AG09319 (cell line): Measurements from ENCODE around the gene PRADC1.

Experiments used
- DNase-seq: peaks from one replicate; pipeline ENCODE4 v3.0.0-alpha.2; 2010; ENCODE audit warnings: low read depth; ENCODE audit errors: extremely low read depth
- TF ChIP-seq, protein P1 (sequence below): IDR thresholded peaks from 2 replicates; pipeline ENCODE4 v1.5.1; 2011; ENCODE audit warnings: low read depth, mild to moderate bottlenecking, inconsistent platforms, low read length, moderate library complexity

Gene PRADC1

GRCh38 chr2:73235315-73236028, 2.4 kb upstream of the PRADC1 start:
- TF ChIP-seq, protein P1, sequence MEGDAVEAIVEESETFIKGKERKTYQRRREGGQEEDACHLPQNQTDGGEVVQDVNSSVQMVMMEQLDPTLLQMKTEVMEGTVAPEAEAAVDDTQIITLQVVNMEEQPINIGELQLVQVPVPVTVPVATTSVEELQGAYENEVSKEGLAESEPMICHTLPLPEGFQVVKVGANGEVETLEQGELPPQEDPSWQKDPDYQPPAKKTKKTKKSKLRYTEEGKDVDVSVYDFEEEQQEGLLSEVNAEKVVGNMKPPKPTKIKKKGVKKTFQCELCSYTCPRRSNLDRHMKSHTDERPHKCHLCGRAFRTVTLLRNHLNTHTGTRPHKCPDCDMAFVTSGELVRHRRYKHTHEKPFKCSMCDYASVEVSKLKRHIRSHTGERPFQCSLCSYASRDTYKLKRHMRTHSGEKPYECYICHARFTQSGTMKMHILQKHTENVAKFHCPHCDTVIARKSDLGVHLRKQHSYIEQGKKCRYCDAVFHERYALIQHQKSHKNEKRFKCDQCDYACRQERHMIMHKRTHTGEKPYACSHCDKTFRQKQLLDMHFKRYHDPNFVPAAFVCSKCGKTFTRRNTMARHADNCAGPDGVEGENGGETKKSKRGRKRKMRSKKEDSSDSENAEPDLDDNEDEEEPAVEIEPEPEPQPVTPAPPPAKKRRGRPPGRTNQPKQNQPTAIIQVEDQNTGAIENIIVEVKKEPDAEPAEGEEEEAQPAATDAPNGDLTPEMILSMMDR: no peak
- no peak for DNase-seq

DNA sequence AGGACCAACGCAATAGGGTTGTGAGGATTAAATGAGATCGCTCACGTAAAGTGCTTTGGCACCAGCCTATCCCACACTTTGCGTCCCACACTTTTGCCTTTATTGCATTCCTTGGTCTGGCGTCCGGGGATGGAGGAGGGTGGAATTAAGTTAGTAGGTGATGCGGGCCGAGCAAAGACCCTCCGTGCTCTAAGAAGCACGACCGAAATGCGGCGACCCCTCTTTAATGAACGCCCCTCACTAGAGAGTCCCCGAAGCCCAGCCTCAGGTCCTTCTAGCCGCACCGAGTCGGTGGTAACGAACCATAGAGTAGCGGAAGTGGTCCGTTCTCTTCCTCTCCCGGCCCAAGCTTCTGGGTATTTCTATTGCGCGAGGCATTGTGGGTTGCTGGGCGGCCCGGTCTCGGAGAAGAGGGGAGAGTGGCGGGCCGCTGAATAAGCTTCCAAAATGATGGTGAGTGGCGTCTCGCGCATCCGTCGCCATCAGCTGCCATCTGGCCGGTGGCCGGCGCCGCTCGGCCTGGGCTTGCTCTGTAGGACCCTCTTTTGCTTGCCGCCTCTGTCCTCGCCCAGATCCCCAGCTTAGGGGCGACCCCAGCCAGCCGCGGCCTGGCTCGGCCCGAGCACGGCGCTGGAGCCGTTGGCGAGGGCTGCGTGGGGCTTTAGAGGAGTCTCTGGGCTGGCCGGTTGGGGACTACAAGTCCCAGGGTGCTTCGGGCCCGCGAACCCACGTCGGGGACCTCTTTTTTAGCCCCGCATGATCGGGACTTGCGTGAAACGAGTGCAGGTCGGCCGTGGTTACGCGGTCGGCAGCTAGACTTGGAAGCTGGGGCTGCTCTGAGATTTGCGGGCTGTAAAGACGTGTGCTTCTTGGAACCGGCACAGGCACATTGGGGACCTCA, 1.1 kb upstream of the PRADC1 start, which contains the start of gene CCT7:
TSS of gene CCT7 (plus strand) at position 377 of the 901 bp plus-strand sequence. CDS start at position 448, 71 bp downstream.
- TF ChIP-seq, protein P1: no peak
- peak; percentile 56 for DNase-seq

GRCh38 chr2:73232403-73233153, 461 bp downstream of the PRADC1 start:
- no peak for DNase-seq
- TF ChIP-seq, protein P1: no peak

- DNase-seq: no peak
- TF ChIP-seq, protein P1: no peak
Measured at GRCh38 chr2:73228631-73229030, 4.4 kb downstream of the PRADC1 start.

- TF ChIP-seq, protein P1: no peak
Measured at GRCh38 chr2:73227086-73227485, 6.0 kb downstream of the PRADC1 start.

GRCh38 chr2:73225513-73226360, 7.3 kb downstream of the PRADC1 start:
- TF ChIP-seq, protein P1: no peak
- DNase-seq: no peak

More at GRCh38 chr2:73227086-73227485, 6.0 kb downstream of the PRADC1 start:
- DNase-seq: no peak
